ENCODE measurements around the gene CD33. TPM values are rescaled to one million over a fixed set of nuclear protein-coding genes. Genes with fewer than 3 reads are reported as not detected.

The CD33 gene
- total RNA-seq, 1 experiment from 2014 or later: not detected

DNA sequence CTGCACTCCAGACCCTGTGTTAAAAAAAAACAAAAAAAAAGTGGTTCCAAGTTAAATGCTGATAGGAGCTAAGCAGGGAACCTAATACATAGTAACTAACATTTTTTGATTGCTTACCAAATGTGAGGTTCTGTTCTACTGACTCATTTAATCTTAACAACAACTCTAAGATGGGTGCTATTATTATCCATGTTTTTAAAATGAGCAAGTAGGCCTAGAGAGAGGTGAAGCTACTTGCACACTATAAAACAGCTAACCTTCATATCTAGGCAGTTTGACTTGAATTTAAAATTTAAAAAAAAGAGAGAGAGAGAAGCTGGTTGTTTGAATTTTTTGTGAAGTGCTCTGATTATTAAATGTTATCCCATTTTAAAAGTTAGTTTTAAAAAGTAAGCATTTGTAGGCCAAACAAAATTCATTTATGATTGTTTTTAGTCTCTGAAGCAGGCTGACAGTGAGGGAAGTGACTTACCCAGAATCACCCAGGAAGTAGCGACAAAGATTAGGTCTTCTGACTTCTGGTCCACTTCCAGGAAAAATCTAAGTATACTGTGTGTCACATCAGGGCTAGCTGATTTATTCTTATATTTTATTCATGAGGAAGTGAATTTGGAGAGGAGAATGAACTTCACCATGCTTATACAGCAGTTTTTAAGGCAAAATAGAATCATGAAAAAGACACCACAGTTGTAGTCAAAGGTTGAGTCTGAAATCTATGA, 28.4 kb downstream of the CD33 start:
- DNase-seq (ENCODE audit: low spot score): no peak
- in situ Hi-C loops (cut with HindIII; ENCODE audit: low sequenced_read_pairs): no loop called here

DNA sequence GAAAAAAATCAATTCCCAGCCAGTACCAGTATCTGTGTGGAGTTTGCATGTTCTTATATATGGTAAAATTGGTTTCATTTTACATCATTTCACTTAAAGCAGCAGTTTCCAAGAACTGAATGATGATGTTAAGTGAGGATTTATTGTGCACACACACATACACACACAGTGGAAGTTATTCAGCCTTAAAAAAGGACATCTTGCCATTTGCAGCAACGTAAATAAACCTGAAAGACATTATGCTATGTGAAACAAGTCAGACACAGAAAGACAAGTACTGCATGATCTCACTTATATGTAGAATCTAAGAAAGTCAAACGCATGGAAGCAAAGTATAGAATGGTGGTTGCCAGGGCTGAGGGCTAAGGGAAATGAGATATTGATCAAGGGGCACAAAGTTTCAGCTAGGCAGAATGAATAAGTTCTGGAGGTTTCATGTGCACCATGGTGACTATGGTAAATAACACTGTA, 31.3 kb downstream of the CD33 start:
- DNase-seq (ENCODE audit: low spot score): no peak
- in situ Hi-C loops (cut with HindIII; ENCODE audit: low sequenced_read_pairs): no loop called here

DNA sequence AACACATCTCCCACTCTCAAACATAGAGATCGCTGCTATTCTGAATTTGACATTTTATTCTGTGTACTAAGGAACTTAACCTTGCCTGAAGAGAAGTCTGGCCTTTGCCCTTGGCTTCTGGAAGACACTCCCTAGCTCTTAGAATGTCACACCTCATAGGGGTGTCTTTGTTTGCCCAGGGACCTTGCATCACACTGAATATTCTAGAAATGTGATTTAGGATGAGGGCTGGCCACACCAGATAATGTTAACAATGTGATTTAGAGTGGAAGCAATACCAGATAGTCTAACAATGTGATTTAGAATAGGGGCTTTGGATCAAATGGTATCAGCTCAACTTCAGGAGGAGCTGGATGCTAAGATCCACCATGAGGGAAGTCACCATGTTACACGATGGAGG, 32.6 kb downstream of the CD33 start:
- in situ Hi-C loops (cut with HindIII; ENCODE audit: low sequenced_read_pairs): no loop called here
- no peak for DNase-seq (ENCODE audit: low spot score)

DNA sequence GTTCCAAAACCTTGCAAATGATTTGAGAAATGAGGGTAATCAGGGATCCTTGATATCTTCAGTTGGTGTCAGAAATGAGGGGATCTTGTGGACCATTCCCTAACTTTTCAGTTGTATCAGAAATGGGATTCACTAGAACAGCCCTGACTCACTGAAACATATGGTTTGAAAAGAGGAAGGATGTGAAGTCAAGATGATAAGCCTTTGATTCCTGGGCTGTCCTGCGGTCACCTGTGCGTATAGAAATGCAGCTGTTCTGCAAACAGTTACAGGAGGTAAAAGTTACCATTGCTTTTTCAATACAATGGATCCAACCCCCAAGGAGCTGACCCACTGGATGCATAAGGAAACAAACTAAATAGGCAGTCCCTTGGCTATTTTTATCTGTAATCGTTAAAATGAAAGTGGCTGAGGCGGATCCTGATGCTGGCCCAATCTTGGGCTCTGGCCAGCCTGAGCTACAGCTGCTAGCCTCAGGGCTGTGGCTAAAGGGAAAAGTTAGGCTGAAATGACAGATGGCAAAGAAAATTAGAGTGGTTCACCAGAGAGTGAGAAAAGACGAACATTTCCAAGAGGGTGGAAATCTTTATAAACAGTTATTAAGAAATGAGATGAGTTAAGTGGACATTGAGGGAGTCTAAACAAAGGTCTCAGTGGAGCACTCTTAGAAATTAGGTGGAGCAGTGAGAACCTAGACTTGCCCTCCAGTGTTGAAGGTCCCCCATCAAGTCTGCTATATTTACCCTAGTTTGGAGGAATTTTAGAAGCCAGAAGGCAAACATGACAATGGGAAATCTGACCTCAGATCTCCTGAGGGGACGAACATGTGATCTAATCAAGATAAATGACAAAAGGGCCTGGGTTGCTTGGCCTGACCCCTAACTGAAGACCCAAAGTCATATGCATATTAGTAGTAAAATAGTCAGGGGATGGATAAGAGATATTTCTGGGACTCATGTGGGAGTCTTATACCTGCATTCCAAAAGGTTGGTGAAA, 33.6 kb downstream of the CD33 start:
- in situ Hi-C loops (cut with HindIII; ENCODE audit: low sequenced_read_pairs): no loop called here
- no peak for DNase-seq (ENCODE audit: low spot score)

DNA sequence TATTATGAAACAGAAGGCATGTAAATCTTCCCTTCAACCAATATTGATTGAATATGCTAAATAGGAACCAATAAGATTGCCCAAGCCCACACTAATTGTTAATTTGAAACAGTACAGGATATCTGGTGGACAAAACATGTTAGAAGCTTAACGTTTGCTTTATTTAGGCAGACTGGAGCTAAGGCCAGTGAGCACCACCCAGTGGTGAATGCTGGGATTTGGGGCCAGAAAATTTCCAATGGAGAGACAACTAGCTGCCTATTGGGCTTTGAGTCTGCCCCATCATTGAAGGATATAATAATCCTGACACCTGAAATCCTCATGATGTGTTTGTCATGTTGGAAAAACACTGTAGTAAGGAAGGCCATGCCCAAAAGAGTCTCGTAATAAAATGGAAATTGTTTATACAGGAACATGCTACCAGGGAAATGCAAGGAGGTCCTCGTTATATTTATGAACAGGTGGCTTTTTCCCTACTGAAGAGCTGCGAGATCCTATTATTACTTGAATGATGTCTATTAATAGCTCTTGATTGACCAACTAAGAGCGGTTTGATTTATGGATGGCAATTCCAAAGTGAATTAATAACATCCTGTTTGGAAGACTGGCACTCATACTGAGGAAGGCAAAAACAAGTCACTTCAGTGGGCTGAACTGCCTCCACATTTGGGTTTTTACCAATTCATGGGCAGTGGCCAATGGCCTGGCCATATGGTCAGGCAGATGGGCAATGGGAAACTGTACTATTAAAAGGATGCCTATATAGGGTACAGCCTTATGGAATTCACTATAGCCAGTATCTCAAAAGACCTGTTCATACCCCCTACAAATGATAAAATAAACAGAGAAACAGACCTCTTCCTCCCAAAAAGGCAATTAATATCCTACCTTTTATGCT, 34.7 kb downstream of the CD33 start:
- peak; percentile 92 for DNase-seq (ENCODE audit: low spot score)
- in situ Hi-C loops (cut with HindIII; ENCODE audit: low sequenced_read_pairs): no loop called here

DNA sequence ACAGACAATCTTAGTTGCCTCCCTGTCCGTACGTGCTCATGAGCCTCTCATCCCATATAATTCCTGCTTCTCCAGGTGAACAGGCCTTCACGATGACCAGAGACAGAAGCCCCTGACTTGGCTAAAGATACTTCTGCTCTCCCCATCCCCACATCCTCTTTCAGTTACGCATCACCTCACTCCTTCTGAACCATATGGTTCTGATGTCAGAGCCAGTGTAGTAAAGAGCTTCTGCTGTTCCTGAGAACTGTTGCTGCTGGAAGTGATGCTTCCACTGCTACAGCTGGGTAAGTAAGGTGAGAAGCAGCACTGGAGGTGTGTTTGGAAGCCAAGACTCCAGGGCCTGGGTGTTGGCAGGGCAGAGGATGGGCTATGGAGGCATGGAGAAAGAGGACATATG, 38.9 kb downstream of the CD33 start:
- in situ Hi-C loops (cut with HindIII; ENCODE audit: low sequenced_read_pairs): no loop called here
- DNase-seq (ENCODE audit: low spot score): no peak

DNA sequence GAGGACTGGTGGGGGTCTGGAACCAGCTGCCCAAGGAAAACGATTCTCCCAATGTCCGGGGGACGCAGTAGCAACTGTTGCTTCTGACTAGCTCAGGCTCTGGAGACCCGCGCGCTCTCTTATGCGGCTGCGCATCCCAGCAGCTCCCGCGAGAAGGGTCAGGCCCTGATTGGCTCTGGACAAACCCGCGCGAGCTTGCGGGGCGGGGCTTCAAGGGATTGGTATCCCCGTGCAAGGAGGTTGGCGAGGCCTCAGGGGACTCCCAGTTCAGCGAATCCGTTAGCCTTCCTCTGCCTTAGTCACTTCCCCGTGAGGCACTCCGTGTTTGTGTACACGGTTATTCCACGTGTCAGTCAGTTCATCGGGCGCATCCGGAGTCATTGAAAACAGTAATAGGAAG, 46.2 kb downstream of the CD33 start:
- peak; percentile 55 for DNase-seq (ENCODE audit: low spot score)
- in situ Hi-C loops (cut with HindIII; ENCODE audit: low sequenced_read_pairs): no loop called here

DNA sequence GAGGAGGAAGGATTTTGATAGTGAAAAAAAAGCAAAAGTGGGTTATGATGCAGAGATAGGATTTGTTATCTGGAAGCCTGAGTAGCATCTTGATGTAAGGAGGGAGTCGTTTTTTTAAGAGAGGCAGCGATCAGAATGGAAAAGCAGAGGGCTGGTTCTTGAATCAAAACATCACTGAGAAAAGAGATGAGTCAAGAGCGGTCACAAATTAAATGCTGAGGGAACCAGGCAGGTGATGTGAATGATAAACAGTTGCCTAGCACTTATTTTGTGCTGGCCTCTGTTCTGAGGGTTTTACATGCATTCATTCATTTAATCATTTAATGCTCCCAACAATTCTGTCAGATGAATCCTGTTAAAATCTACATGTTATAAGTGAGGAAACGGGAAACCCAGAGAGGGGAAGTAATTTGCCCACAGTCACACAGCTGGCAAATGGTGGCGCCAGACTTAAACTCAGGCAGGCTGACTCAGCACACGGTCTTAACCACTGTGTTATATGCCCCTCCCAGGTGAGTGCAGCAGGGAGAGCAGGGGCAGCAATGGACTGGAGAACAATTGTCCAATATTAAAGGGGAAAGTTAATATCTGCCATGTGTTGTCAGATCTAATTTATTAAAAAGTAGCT, 47.4 kb downstream of the CD33 start:
- in situ Hi-C loops (cut with HindIII; ENCODE audit: low sequenced_read_pairs): no loop called here
- DNase-seq (ENCODE audit: low spot score): no peak

DNA sequence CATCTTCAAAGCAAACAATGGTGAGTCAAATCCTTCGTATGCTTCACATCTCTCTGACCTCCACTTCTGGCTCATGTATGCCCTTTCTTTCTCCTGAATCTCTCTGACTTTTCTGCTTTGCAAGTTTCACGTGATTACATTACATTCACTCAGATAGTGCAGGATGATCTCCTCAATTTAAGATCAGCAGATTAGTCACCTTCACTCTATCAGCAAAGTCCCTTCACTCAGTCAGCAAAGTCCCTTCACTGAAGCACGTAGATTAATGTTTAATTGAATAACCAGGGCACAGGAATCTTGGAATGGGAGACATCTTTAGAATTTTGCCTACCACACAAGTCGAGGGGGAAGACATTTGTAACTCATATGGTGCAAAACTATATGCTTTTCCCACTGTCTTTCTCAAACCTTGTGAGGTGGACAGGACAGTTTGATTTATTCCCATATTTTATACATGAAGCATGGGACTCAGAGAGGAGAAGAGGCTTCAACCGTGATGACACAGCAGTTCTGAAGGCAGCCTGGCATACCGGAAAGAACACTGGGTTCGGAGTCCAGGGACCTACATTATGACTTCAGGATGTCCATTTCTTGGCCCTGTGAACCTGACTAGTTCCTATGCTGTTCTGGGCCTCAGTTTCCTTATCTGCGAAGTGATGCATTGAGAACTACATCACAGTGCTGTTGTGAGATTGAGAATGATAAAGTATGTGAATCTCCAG, 49.3 kb downstream of the CD33 start:
- DNase-seq (ENCODE audit: low spot score): no peak
- in situ Hi-C loops (cut with HindIII; ENCODE audit: low sequenced_read_pairs): no loop called here

DNA sequence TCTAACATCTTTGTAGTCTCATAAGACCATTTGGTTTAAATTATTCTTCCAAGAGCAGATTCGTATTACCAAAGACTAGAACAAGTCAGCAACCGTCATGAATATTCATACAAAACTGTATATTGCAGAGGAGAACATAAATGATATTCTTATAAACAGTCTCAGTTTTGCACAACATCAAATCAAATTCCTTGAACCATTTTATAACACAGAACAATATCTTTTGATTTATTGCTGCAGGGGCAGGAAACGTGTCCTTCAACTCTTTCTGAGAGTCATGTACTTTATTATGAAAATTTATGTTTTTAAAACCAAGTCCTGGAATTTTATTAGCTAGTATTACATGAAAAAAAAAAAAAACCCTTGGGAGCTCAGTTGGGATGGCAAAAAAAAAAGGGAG, 52.2 kb downstream of the CD33 start:
- in situ Hi-C loops (cut with HindIII; ENCODE audit: low sequenced_read_pairs): no loop called here
- no peak for DNase-seq (ENCODE audit: low spot score)

DNA sequence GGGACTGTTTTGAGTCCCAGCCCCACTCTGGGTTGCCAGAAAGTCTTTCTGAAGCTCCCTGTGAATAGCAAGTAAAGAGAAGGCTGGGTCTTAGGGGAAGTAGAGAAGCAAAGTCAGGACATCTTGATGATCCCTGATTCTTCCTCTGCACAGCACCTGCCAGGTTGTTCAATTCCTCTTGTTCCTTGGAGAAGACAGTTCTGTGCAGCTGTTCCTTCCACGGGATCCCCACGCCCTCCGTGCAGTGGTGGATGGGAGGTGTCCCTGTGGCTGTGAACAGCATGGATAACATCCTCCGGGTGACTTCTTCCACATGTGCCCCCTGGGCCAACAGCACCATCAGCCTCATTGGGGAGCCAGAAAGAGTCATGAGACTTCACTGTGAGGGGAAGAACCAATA, 57.5 kb downstream of the CD33 start:
- in situ Hi-C loops (cut with HindIII; ENCODE audit: low sequenced_read_pairs): no loop called here
- no peak for DNase-seq (ENCODE audit: low spot score)

DNA sequence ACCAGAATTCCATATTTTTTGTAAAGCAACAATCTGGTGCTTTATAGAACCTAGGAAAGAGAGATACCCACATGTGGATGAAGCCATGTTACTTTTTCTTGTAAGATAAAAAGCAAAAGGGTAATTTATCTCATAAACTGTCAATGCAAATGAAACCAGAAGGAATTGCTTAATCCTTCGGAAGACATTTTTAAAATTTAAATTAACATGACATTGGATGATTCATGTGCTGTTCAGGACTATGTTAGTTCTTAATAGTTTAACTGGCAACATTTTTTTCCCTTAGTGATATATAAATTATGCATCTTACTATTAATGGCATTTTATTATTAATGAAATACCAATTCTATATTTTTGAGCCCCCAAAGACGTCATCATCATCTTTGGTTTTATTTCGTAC, 60.8 kb downstream of the CD33 start:
- no peak for DNase-seq (ENCODE audit: low spot score)
- in situ Hi-C loops (cut with HindIII; ENCODE audit: low sequenced_read_pairs): no loop called here

Other genes with a start within 250 kb of the CD33 start
- gene KLK7, start 241.2 kb upstream of the CD33 start, total RNA-seq (2014; rRNA removed; shearing (Covaris generic)): not detected in 2 replicates
- gene KLK8, start 223.5 kb upstream of the CD33 start, total RNA-seq (2014; rRNA removed; shearing (Covaris generic)): not detected in 2 replicates
- gene KLK10, start 205.4 kb upstream of the CD33 start, total RNA-seq (2014; rRNA removed; shearing (Covaris generic)): not detected in 2 replicates
- not detected in 2 replicates for gene KLK11, start 198.5 kb upstream of the CD33 start, total RNA-seq (2014; rRNA removed; shearing (Covaris generic))
- gene KLK12, start 190.1 kb upstream of the CD33 start, total RNA-seq (2014; rRNA removed; shearing (Covaris generic)): not detected in 2 replicates
- not detected in 2 replicates for gene KLK13, start 160.0 kb upstream of the CD33 start, total RNA-seq (2014; rRNA removed; shearing (Covaris generic))
- not detected in 2 replicates for gene KLK14, start 142.2 kb upstream of the CD33 start, total RNA-seq (2014; rRNA removed; shearing (Covaris generic))
- 10.1 and 16.8 TPM in 2 replicates for gene CTU1, start 116.7 kb upstream of the CD33 start, total RNA-seq (2014; rRNA removed; shearing (Covaris generic))
- not detected in 2 replicates for gene SIGLEC9, start 100.2 kb upstream of the CD33 start, total RNA-seq (2014; rRNA removed; shearing (Covaris generic))
- gene SIGLEC7, start 82.8 kb upstream of the CD33 start, total RNA-seq (2014; rRNA removed; shearing (Covaris generic)): not detected in 2 replicates
- not detected in 2 replicates for gene SIGLECL1, start 26.0 kb downstream of the CD33 start, total RNA-seq (2014; rRNA removed; shearing (Covaris generic))
- not detected in 2 replicates for gene IGLON5, start 86.6 kb downstream of the CD33 start, total RNA-seq (2014; rRNA removed; shearing (Covaris generic))
- 9.3 and 9.5 TPM in 2 replicates for gene VSIG10L, start 117.1 kb downstream of the CD33 start, total RNA-seq (2014; rRNA removed; shearing (Covaris generic))
- gene ETFB, start 141.3 kb downstream of the CD33 start, total RNA-seq (2014; rRNA removed; shearing (Covaris generic)): 122 and 148 TPM in 2 replicates
- gene CLDND2, start 143.9 kb downstream of the CD33 start, total RNA-seq (2014; rRNA removed; shearing (Covaris generic)): not detected in 2 replicates
- gene NKG7, start 147.6 kb downstream of the CD33 start, total RNA-seq (2014; rRNA removed; shearing (Covaris generic)): not detected in 2 replicates
- not detected in 2 replicates for gene LIM2, start 162.9 kb downstream of the CD33 start, total RNA-seq (2014; rRNA removed; shearing (Covaris generic))
- not detected in 2 replicates for gene C19orf84, start 165.5 kb downstream of the CD33 start, total RNA-seq (2014; rRNA removed; shearing (Covaris generic))
- gene SIGLEC10, start 192.6 kb downstream of the CD33 start, total RNA-seq (2014; rRNA removed; shearing (Covaris generic)): not detected in 2 replicates
- gene SIGLEC8, start 233.4 kb downstream of the CD33 start, total RNA-seq (2014; rRNA removed; shearing (Covaris generic)): not detected in 2 replicates

Data from G401 (cell line).